Measurements from ENCODE around the gene ZNF213.
"Not testable (repeated sequence)": the region's sequence is repeated elsewhere in the genome, so short reads cannot be mapped to it uniquely, and the experiment has no call there.

The ZNF213 gene

DNA sequence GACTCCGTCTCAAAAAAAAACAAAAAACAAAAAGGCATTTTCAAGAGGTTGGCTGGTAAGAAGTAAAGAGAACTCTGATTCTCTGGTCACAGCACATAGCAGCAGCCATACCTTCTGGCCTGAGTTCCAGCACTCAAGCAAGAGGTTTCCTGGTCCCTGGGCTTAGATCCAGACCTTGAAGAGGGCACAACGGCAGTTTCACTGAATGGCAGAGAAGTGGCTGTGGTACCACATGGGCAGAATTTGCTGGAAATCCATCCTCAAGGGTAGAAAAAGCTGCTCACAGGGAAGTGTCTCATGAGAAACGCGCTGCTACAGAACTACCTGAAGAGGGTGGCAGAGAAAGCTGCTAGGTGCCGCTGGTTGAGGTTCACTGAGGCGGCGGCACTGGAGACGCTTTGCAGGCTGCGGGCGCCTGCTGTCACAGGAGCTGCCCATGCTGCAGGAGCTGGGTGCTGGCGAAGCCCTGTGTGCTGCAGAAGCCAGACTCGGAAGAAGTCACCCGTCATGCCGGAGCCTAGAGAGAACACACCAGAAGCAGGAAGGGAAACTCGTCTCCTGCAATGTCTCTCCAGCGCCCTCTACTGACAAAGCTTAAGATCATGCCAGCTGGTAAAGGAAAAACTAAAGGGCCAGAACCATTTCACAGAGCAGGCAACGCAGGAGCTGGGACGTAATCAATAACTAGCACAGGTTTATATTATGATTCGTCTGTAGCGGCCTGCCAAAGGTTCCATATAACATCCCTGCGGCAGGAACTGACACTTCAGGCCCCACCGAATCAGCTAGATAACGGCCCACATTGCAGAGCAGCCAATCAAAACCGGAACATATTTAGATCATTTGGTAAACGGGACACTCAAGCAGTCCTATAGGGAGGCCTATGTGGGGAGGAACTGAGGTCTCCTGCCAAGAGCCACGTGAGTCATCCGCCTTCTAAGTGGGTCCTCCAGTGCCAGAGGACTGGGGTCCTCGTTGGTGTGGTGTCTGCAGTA lies 5.4 kb upstream of the ZNF213 start:
- peak; percentile 93 for DNase-seq (ENCODE audit: low spot score)

DNA sequence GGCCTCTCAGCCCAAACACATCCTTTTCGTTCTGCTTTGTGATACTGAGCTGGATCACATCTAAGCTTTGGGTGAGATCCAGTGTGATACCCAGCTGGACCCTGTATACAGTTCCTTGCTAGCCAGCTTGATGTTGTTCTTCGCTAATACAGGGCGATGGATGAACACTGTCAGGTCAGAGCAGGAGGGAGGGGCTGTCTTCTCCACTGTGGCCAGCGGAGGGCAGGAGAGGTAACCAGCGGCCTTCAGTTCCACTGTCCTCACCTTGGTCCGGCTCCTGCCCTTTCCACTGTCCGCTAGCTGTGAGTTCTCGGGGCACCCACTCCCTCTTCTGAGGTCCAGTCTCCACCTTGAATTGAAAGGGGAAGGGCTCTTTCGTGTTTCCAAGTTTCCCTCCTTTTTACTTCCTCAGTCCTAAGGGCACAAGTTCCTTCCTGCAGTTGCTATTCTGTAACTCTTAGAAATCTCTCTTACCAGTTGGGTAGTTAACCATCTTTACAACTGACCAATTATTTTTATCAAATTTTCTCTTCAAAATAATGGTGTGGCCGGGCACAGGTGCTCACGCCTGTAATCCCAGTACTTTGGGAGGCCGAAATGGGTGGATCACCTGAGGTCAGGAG lies 3.0 kb upstream of the ZNF213 start:
- peak; percentile 32 for DNase-seq (ENCODE audit: low spot score)

DNA sequence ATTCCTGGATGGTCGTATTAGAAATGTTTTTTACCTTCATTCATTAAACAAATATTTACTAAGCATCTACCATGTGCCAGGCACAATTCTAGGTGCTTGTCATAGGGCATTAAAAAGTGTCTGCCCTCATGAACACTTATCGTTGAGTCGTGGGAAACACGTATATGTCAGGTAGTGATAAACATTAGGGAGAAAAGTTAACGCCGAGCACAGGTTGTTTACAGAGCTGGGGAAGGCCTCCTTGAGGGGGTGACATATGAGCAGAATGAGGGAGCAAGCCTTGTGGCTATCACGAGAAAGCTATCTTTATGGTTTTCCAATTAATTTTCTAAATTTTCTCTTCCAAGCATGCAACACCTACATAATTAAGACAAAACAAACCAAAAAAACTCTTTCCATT lies 985 bp upstream of the ZNF213 start:
- DNase-seq (ENCODE audit: low spot score): no peak

DNA sequence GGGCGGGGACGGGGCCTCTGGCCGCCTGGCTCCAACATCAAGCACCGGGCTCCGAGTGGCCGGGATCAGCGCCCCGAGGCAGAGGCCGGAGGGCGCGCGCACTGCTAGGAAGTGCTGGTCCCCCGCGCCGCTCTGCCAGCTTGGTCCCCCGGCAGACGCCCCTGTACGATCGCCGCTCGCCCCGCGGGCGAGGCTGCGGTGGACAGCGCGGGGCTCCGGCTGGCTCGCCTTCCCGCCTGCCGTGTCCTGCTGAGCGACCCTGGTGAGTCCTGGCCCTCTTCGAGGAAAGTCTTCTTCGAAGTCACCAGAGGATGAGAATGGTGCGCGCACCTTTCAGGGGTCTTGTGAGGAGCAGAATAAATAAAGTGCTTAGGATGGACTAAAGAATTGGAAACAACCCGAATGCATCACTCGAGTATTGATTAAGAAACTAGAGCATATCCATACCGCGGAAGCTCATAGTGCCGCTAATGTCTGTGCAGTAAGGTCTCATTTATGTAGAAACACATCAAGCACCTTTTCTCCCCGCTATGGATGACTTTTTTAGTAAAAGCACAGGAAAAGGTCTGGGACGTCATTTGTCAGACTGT lies 392 bp downstream of the ZNF213 start:
- no peak for DNase-seq (ENCODE audit: low spot score)

DNA sequence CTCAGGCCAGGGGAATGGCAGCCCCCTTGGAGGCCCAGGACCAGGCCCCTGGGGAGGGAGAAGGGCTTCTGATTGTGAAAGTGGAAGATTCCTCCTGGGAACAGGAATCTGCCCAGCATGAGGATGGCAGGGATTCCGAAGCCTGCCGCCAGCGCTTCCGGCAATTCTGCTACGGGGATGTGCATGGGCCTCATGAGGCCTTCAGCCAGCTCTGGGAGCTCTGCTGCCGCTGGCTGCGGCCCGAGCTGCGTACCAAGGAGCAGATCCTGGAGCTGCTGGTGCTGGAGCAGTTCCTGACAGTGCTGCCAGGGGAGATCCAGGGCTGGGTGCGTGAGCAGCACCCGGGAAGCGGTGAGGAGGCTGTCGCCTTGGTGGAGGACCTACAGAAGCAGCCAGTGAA lies 2.4 kb downstream of the ZNF213 start:
- no peak for DNase-seq (ENCODE audit: low spot score)

DNA sequence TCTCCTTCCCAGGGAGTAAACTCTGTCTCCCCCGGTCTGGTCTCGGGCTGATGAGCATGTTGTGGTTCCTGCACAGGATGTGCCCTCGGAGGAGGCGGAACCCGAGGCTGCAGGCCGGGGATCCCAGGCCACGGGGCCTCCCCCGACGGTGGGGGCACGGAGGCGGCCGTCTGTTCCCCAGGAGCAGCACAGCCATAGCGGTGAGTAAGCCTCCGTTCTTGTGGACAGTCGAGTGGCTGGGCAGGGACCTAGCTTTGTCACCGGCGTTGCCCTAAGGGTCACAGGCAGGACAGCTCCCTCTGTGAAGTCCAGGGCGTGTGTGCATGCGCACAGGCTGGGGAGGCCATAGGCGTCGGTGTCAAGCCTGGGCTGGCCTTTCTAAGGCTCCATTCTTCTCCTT lies 3.5 kb downstream of the ZNF213 start:
- no peak for DNase-seq (ENCODE audit: low spot score)

DNA sequence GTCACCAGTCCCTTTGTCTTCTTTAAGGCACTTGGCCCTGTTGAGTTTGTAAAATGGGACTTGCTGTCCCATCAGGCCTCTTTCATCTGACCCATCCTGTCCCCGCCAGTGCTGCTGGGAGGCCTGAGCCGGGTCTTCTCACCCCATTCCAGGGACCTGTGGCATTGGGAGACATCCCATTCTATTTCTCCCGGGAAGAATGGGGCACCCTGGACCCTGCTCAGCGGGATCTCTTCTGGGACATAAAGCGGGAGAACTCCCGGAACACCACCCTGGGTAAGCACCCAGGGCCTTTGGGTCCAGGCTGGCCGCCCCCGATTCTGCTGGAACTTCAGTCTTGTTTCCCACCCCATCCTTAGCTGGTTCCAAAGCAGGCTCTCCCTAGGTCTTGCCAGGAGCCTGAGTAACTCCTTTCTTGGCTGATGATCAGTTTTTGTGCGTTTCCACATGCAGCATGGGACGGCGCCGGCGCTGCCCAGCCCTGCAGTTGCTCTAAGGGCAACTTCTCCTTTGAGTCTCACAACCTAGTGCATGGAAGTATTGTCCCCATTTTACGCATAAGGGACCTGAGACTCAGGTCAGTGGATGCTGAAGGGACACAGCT lies 4.1 kb downstream of the ZNF213 start:
- DNase-seq (ENCODE audit: low spot score): no peak

DNA sequence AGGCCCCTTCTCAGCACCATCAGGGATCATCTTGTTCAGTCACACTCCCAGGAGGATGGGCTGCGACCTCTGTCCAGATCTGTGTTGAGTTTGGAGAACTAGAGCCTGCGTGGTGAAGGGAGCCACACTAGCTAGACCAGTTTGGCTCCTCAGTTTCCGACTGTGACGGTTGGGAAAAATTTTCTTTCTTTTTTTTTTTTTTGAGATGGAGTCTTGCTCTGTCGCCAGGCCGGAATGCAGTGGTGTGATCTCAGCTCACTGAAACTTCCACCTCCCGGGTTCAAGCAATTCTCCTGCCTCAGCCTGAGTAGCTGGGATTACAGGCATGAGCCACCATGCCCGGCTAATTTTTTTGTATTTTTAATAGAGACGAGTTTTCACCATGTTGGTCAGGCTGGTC lies 4.7 kb downstream of the ZNF213 start:
- DNase-seq (ENCODE audit: low spot score): not testable (repeated sequence)

DNA sequence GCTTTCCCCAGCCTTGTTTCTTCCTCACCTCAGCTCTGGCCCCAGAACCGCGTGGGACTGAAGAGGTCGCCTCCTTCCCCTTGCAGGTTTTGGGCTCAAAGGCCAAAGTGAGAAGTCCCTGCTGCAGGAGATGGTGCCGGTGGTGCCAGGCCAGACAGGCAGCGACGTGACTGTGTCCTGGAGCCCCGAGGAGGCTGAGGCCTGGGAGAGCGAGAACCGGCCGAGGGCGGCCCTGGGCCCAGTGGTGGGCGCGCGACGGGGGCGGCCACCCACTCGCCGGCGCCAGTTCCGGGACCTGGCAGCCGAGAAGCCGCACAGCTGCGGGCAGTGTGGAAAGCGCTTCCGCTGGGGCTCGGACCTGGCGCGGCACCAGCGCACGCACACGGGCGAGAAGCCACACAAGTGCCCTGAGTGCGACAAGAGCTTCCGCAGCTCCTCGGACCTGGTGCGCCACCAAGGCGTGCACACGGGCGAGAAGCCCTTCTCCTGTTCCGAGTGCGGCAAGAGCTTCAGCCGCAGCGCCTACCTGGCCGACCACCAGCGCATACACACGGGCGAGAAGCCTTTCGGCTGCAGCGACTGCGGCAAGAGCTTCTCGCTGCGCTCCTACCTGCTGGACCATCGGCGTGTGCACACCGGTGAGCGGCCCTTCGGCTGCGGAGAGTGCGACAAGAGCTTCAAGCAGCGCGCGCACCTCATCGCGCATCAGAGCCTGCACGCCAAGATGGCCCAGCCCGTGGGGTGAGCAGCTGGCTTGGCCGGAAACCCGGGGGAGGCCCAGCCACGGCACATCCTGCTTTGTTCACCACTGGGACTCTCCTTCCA lies 6.0 kb downstream of the ZNF213 start:
- DNase-seq (ENCODE audit: low spot score): no peak

DNA sequence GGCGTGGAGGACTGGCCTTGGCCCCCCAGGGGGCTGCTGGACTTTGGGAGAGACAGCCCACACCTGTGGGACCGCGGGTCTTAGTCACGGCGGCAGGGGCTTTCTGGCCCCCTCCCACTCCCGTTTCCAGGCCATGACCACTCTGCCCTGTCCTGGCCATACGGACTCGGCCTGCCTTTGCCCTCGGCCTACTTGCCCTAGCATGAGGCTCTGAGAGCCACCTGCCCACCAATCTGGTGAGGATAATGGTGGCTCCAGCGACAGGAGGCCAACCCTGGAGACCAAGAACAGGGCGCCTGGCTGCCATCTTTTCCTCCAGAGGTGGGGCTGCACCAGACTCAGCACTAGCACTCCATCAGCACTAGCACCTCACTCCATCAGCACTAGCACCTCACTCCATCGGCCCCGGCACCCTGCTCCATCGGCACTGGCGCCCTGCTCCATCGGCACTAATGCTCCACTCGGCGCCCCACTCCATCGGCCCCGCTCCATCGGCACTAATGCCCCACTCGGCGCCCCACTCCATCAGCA lies 7.0 kb downstream of the ZNF213 start:
- DNase-seq (ENCODE audit: low spot score): no peak

DNA sequence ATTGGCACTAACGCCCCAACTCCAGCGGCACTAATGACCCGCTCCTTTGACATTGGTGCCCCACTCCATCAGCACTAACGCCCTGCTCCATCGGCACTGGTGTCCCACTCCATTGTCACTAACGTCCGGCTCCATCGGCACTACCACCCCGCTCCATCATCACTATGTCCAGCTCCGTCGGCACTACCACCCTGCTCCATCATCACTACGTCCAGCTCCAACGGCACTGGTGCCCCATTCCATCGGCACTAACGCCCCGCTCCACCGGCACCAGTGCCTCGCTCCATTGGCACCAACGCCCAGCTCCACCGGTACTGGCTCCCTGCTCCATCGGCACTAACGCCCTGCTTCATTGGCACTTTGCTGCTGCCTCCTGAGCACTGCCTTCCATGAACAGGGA lies 7.5 kb downstream of the ZNF213 start:
- no peak for DNase-seq (ENCODE audit: low spot score)

DNA sequence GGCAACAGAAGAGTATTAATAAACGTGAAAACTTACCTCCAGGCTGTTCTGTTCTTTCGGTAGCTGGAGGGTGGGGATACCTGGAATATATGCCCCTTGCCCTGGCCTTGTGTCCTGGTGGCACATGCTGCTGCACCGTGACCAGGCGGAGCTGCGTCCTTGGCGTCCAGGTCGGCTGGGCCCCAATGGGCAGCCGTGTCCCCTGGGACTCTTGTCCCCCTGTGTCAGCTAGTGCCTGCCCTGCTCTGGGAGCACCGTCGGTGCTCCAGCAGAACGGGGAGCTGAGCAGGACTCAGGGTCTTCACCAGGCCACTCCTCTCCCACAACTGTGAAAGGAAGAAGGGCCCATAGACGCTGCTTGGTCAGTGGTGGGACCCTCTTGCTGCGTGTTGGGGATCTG lies 7.9 kb downstream of the ZNF213 start:
- DNase-seq (ENCODE audit: low spot score): no peak

DNA sequence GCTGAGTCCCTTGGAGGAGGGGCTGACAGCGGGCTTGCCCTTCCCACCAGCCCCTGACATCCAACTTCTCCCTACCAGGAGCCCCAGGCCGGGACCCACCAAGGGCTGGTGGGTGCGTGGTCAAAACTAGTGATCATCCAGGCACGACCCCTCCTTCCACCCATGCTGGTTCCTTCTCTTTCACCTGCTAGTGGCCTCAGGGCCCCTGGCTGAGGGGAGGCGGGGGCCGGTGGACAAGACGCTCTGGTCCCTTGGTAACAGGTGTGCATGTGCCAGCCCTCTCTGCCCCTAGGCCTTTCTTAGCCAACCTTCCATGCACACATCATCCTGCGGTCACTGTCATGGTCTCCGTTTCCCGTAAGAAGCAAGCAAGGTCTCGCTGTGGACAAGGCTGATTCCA lies 8.4 kb downstream of the ZNF213 start:
- DNase-seq (ENCODE audit: low spot score): no peak

DNA sequence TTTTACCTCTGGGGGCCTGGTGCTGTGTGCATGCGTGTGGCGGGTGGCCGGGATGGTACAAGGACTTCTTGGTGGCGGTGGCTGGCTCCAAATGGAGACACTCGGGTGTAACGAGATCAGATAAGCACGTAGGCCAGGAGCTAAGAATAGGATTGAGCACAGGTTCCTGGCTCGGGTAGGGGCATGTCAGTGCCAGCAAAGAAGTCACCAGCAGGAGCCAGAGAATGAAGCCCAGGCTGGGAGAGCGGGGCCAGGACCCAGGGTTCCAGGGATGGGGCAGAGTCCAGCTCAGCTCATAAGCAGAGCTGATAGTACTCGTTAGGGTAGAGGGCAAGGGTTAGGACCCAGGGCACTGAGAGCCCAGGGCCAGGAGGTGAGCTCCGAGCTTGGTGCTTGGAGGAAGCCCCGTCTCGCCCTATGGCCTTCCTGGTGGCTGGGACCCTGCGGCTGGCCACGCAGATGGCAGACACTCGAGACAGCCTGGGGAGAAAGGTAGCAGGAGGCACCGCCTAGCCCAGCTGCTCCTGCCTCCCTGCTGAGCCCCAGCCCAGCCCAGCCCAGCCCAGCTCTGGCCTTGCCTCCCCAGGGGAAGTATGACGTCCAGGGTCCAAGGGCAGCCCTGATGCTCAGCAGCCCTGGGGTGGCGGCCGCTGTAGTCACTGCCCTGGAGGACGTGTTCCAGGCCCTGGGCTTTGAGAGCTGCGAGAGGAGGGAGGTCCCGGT lies 8.9 kb downstream of the ZNF213 start:
- DNase-seq (ENCODE audit: low spot score): no peak

DNA sequence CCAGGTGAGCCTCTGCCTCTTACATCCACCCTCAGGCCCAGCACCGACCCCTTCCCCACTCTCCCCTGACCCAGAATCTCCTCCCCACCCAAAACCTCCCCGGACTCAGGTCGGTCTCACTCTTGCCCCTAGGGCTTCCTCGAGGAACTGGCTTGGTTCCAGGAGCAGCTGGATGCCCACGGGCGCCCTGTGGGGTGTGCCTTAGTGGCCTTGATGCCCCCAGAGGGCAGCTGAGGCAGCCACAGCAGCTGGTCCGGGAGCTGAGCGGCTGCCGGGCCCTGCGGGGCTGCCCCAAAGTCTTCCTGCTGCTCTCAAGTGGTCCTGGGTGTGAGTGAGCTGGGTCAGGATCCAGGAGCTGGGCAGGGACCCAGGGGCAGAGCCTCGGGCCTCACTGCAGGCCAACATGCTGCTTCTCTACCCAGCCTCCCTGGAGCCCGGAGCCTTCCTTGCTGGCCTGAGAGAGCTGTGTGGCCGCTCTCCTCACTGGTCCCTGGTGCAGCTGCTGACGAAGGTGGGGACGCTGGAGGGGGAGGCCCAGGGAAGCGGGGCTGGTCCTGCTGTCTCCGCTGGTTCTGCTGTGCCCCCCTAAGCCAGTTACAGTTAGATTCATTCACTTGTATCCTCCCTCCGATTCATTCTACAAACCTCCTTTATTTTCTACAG lies 9.6 kb downstream of the ZNF213 start:
- DNase-seq (ENCODE audit: low spot score): no peak

DNA sequence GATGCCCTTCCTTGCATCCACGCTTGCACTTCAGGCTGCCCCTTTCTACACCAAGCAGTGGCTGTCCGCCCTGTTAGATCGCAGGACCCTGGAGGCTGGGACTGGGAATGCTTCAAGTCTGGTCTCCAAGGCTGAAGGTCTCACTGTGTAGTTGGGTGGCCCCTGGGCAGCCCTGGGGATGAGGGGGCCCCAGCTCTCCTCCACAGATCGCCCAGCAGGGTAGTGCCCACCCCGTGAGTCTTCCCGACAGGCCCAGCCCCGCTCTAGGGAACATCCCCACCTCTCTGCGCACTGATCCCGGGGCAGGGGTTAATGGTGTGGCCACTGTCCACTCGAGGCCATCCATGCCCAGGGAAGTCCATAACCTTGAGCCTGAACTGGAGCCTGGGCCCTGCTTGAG lies 10.3 kb downstream of the ZNF213 start:
- DNase-seq (ENCODE audit: low spot score): no peak

DNA sequence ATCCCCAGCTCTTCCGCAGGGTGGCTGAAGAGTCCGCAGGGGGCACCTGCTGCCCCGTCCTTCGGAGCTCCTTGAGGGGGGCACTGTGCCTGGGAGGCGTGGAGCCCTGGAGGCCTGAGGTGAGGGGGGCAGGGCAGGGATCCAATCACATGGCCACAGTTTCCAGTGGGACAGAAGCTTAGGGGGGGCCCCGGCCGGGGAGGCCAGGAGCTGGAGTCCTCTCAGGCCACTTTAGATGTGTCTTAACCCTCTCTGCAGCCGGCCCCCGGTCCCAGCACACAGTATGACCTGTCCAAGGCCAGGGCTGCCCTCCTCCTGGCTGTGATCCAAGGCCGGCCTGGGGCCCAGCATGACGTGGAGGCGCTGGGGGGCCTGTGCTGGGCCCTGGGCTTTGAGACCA lies 10.8 kb downstream of the ZNF213 start:
- DNase-seq (ENCODE audit: low spot score): no peak

DNA sequence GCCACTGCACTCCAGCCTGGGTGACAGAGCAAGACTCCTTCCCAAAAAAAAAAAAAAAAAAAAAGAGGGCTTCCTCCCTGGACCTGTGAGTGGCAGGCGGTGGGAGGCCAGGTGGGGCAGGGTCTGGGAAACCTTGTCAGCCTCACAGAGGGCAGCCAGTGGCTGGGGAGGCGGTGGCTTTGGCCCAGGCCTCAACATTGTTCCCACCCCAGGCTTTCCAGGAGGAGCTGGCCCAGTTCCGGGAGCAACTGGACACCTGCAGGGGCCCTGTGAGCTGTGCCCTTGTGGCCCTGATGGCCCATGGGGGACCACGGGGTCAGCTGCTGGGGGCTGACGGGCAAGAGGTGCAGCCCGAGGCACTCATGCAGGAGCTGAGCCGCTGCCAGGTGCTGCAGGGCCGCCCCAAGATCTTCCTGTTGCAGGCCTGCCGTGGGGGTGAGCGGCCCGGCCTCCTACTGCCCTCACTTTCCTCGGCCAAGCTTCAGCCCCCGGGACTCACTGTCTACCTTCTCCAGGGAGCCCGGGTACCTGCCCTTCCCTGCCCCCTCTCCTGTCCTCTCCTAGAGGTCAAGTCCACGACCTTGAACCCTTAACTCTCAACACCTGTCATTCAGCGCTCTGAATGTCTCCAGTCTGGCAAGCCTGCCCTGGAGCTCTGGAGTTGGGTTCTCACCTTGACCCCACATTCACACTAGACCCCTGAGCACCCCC lies 12.4 kb downstream of the ZNF213 start:
- no peak for DNase-seq (ENCODE audit: low spot score)

DNA sequence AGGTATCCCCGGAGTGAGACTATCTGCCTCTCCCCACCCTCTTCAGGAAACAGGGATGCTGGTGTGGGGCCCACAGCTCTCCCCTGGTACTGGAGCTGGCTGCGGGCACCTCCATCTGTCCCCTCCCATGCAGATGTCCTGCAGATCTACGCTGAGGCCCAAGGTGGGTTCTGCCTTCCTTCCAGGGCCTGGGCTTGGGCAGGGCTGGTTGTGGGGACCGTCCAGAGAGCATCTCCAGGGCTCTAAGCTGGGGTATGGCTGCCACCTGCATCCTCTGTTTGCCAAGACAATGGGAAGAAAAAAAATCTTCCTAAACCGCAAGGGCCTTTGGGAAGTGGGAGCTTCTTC lies 12.9 kb downstream of the ZNF213 start:
- DNase-seq (ENCODE audit: low spot score): no peak

Measured in CD4-positive, alpha-beta T cell treated with Interleukin-2 at 100 ng/mL for 4 hours (primary cell).